NOMO-1 treated with DMSO at 0.1 percent for 48 hours (cell line): ENCODE results near the gene TBX15.

Experiments used
- DNase-seq: peaks from one replicate; lab custom pipeline; 2025; ENCODE audit not compliant: unreplicated experiment; lab: John Stamatoyannopoulos, UW

Gene TBX15

DNA sequence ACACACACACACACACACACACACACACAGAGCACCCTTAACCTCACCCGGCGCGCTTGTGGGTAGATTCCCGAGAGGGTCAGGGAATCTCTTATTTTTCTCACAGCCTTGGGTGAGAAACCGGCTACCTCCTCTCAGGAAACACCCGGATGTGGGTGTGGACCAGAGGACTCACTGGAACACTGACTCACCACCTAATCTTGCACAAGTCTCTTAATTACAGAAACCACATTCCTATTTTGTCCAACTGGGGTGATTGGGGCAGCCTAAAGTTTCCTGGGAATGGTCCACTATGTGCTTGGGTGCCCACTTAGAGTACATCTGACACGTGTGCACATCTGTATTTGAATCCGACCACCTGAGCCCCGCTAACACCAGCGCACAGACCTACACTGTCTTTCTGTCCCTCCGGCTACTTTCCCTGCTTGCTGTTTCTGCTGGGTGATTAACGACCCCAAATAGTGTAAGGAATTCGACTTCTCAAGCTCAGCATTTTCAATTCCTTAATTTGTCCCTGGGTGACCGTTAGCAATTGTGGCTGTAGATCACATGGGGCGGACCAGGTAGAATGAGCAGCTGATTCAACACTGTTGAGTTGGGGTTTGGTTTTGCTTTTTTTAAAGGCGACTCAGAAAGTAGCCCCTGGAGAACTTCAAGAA lies 14.0 kb upstream of the TBX15 start:
- peak; percentile 77 for DNase-seq

DNA sequence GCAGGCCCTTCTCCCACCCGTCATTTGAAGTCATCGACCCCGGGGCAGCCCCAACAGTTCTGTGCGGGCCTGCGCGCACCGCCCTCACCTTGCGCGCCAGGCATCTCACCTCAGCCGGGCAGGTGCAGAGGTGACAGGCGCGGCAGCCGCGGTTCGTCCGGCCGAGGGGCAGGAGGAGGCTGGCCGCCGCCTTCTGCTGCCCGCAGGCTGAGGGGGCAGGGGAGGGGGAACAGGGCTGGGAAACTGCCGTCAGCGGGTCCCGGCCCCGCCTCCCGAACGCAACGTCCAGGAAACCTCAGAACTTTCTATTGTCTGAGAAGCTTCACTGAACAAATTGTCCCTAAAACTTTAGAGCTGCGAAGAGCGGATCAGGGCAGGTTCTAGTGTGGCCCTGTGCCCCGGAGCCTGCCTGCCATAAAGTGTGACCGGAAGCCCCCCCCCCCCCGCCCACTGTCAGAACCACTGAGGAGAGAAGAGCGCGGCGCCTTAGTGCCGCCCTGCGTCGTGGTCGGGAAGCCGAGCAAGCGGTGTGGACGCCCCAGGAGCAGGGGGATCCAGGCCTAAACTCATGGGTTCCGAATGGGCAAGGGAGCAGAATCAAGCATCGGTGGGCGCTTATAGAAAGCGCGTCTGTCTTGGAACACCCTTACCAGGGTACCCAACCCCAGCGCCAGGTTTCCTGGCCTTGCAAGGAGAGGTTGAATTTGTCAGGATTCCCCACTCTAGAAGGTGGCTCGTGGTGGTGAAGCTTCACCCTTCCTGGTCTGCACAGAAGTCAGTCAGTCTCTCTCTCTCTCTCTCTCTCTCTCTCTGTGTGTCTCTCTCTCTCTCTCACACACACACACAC lies 13.3 kb upstream of the TBX15 start:
- DNase-seq = peak; percentile 54

DNA sequence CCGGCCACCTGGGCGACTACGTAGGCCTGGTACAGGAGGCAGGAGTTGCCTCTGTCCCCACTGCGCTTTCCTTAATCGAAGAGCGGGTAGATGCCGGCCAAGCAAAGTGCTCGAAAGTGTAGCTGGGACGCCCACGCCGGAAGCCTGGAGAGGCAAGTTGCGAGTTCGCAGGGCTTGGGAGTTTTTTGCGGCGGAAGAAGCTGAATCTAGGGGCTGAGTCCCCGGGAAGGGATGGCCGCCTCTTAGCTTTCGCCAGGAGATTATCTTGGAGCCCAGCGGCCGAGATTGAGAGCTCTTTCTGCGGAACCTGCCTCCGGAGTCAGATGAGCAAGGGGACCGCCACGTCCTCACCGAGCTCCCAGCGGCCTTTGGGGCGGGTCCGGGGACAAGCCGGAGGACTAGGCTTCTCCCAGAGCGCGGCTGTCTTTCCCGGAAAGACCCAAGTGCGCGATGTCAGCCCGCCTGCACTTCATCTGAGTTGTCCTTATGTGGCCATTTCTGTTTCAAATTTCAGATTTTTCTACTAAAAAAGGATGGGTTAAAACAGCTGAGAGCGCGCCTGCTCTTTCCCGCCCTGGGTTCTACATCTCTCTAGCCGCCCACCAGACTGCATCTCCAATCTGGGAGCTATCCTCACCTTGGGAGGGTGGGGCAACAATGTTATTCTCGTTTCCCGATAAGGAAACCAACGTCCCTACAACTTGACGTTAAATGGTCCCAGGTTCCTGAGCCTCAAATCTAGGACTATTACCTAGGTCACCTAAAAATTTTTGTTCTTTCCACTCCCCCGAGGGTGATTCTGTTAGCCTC lies 12.4 kb upstream of the TBX15 start:
- no peak for DNase-seq

DNA sequence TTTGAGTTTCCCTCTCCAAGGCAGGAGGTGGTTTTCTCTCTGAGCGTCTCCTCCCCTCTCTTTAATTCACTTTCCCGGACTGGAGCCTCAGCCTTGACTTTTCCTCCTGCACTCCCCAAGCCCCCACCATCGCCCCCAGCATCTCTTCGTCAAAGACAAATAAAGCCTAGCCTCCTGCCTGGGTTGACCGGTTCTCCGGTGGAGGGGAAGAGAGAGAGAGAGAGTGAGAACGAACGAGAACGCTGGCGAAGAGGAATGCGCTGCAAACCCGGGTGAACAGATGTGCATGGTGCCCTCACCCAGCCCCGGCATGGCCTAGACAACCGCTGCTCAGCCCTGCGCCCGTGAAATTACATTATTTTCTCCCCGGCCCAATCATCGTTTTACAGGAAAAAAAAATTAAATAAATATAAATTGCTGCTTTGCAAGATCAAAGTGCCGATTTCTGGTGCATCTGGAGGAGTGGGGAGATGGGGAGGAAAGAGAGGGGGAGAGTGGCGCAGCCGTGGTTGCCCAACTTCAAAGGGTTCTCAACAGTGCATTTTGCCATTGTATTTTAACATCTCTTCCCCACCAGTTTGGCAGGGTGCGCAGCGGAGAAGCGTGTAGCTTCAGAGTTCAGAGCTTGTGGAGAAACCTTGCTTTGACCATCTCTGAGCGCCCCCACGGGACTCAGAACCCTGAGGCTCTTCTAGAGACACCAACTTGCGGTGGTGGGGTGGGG lies 11.4 kb upstream of the TBX15 start:
- no peak for DNase-seq

DNA sequence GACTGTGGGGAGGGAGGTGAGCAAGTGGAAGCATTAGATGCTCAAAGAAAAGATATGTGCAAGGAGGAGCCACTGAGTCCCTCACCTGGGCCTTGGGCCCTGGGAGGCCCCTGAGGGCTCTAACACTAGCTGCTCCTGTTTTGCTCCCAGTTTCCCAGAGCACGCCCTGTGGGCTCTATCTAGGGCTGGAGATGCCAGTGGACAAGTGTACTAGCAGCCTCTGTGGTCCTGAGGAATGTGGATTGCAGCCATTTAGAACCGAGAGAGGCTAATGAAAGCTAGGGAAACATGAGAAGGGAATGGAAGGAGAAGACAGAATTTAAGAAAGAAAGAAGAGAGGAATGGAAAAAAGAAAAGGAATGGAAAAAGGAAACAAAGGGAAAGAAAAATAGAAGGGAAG lies 10.0 kb upstream of the TBX15 start:
- no peak for DNase-seq

DNA sequence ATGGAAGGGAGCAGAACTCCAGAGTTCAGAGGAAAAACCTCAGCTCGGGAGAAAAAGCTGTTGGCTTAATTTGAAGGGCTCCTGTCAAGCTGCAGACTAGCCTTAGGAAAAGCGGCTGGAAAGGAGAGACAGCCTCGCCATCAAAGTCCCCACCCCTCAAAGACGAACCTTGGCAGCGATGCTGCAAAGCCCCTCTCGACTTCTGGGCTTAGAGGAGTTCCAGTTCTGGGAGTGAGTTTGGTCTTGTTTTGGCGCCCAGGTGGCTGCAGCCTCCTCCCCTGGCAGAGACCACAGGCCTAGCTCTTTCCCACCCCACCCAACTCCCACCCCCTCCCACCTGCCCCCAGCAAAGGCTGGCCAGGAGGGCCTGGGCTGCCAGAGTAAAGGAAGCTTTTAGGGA lies 9.1 kb upstream of the TBX15 start:
- DNase-seq = no peak

GRCh38 chr1:118995312-118996016 lies 7.3 kb upstream of the TBX15 start:
- no peak for DNase-seq

- DNase-seq = no peak
Observed at GRCh38 chr1:118993700-118994026, 5.5 kb upstream of the TBX15 start.

- DNase-seq = no peak
Observed at GRCh38 chr1:118992868-118993699, 4.9 kb upstream of the TBX15 start.

GRCh38 chr1:118992237-118992825 lies 4.2 kb upstream of the TBX15 start:
- DNase-seq = no peak

DNA sequence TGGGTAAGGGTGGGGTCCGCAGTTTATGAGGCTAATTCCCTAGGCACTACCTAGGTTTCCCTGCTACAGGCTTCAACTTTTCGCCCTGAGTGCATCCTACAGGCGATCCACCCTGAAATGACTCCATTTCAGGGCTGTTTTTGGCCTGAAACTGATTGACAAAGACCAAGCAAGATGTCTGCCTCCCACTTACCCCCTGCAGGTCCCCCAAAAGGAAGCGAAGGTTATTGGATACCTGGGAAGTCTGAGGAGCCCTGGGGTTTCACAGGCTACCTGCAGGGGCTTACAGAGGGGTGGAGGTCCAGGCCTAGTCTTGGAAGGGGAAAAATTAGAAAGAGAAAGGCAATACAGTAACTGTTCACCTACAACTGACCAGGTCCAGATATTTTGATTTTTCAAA lies 3.3 kb upstream of the TBX15 start:
- DNase-seq = no peak

- DNase-seq = no peak
Observed at GRCh38 chr1:118990513-118991152, 2.5 kb upstream of the TBX15 start.

DNA sequence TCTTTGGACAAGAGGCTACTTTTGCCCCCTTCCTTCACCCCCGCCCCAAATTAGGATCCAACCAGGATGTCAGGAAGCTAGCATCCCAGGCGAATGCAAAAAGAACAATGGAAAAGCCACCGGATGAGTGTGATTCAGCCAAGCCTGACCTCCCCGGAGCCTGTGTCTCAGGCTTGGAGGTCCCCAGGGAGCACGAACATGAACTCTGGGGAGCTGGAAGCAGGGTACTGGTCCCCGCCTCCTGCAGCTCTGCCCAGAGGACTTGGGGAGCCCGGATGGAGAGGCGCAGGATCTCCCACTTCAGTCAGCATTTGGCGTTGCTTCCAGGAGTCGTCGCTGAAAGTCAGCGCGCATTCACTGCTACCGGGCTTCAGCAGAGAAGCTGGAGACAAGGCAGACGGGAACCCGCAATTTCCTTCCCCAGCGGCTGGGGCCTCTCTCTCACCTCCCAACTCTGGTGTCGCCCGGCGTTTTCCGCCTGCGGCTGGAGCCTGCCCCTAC lies 1.8 kb upstream of the TBX15 start:
- DNase-seq = no peak

DNA sequence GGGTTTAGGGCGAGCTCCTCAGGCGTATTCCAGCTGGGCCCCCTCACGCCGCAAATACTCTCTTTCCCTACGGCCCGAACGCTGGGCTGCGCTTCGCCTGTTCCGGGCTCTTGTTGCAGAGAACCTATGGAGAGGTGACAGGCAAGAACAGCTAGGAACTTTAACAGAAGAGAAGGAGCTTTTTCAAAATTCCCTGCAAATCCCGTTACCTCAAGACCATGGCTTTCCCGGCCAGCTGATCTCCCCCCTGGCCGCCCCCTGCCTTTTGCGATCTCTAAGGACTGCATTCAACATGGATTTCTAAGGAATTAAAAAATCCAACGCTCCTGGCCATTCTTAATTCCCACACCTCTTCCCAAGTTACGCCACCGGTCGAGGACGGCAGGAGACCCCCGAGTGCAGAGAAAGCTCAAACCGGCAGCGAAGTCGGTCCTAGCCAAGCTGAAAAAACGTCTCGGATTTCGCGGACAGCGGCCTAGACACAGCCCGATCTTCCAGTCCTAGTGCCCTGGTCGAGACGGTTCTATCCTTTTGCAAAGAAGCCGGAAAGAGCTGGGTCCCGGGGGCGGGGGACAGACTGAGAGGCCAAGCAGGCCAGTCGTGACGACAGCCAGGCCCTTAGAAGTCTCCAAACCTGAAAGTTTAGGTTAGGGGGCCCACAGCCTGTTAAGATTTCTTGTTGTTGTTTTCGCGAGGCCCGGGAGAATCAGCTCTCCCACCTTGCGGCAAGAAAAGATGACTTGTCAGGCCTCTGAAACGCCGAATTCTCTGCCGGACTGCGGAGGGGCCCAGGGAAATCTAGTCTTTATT lies 1.1 kb upstream of the TBX15 start:
- no peak for DNase-seq

GRCh38 chr1:118987468-118988185 lies 516 bp downstream of the TBX15 start:
- DNase-seq = no peak

GRCh38 chr1:118986555-118987467 lies 1.3 kb downstream of the TBX15 start:
- DNase-seq = no peak
